Type B pancreatic cell (in vitro differentiated cells): ENCODE measurements around the gene SLC9A9. TPM values are rescaled to one million over a fixed set of nuclear protein-coding genes. Genes with fewer than 3 reads are reported as not detected.

Experiments
- DNase-seq: peaks from one replicate; pipeline ENCODE4 v3.0.0; 2021; ENCODE audit warnings: mixed read lengths; ENCODE audit not compliant: unreplicated experiment; ENCODE audit errors: extremely low spot score
- H3K27ac Mint-ChIP-seq: 2 replicates; pipeline ENCODE4 v1.8.0; 2021; ENCODE audit warnings: mild to moderate bottlenecking, mixed read lengths
- H3K27me3 Mint-ChIP-seq: 2 replicates; pipeline ENCODE4 v1.8.0; 2021; ENCODE audit warnings: mixed read lengths
- H3K36me3 Mint-ChIP-seq: 2 replicates; pipeline ENCODE4 v1.8.0; 2021; ENCODE audit warnings: mixed read lengths
- H3K4me1 Mint-ChIP-seq: one replicate; pipeline ENCODE4 v1.8.0; 2021; ENCODE audit warnings: mixed read lengths; ENCODE audit not compliant: unreplicated experiment
- H3K4me3 Mint-ChIP-seq: 2 replicates; pipeline ENCODE4 v1.8.0; 2021; ENCODE audit warnings: mild to moderate bottlenecking, mixed read lengths
- H3K9me3 Mint-ChIP-seq: 2 replicates; pipeline ENCODE4 v1.8.0; 2021; ENCODE audit warnings: mixed read lengths
- total RNA-seq: library from RNA; stranded (reverse); gene quantifications from 2 replicates; pipeline ENCODE4 v1.2.1, GENCODE V29; 2021; ENCODE audit warnings: low replicate concordance
- TF ChIP-seq, protein P1 (sequence below): fragments of 200-600 bp; sonication (generic); conservative IDR thresholded peaks from 2 replicates; pipeline ENCODE4 v1.5.0; 2021; ENCODE audit warnings: antibody characterized with exemption, mild to moderate bottlenecking

Gene SLC9A9
- total RNA-seq, 1 donor from 2014 or later: 2.7 TPM

GRCh38 chr3:143218166-143218835, 630.0 kb downstream of the SLC9A9 start:
- H3K27me3 Mint-ChIP-seq: no peaks in the 10 kb centered on the region
- TF ChIP-seq, protein P1, sequence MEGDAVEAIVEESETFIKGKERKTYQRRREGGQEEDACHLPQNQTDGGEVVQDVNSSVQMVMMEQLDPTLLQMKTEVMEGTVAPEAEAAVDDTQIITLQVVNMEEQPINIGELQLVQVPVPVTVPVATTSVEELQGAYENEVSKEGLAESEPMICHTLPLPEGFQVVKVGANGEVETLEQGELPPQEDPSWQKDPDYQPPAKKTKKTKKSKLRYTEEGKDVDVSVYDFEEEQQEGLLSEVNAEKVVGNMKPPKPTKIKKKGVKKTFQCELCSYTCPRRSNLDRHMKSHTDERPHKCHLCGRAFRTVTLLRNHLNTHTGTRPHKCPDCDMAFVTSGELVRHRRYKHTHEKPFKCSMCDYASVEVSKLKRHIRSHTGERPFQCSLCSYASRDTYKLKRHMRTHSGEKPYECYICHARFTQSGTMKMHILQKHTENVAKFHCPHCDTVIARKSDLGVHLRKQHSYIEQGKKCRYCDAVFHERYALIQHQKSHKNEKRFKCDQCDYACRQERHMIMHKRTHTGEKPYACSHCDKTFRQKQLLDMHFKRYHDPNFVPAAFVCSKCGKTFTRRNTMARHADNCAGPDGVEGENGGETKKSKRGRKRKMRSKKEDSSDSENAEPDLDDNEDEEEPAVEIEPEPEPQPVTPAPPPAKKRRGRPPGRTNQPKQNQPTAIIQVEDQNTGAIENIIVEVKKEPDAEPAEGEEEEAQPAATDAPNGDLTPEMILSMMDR: no peak

DNA sequence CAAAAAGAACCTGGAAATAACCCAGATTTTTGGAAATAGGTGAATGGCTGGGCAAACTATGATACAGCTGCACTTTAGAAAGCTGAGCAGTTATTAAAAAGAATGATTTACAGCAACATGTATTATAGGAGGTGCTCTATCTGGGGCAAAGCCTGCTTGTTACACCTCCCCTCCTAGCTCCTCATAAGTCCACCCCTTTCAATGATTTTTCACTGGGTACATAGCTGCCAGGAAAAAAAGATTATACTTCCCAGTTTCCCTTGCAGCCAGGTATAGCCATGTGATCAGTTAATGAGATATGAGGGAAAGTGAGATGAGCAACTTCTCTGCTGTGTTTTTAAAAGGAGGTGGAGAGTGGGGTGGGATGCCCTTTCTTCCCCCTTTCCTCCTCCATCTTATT, 631.0 kb downstream of the SLC9A9 start:
- no peaks in the 10 kb centered on the region for H3K27me3 Mint-ChIP-seq
- H3K36me3 Mint-ChIP-seq: no peaks in the 10 kb centered on the region
- H3K27ac Mint-ChIP-seq: no peak overlapping the region
- H3K4me1 Mint-ChIP-seq: peaks cover 5% of the 10 kb centered on the region
- no peak overlapping the region for H3K4me3 Mint-ChIP-seq
- no peak for DNase-seq
- no peaks in the 10 kb centered on the region for H3K9me3 Mint-ChIP-seq
- TF ChIP-seq, protein P1: no peak

More at GRCh38 chr3:143218166-143218835, 630.0 kb downstream of the SLC9A9 start:
- Mint-ChIP-seq H3K36me3 (no peaks in the 10 kb centered on the region), H3K4me1 (peaks cover 5% of the 10 kb centered on the region), H3K4me3 (no peak overlapping the region), H3K9me3 (no peaks in the 10 kb centered on the region), H3K27ac (no peak overlapping the region)
- no peak for DNase-seq

- TF ChIP-seq, protein P1: no peak
- Mint-ChIP-seq H3K4me3 (no peak overlapping the region), H3K9me3 (no peaks in the 10 kb centered on the region), H3K27ac (peak overlapping the region; percentile 2), H3K4me1 (peaks cover 5% of the 10 kb centered on the region), H3K36me3 (no peaks in the 10 kb centered on the region), H3K27me3 (no peaks in the 10 kb centered on the region)
- no peak for DNase-seq
These were observed 631.5 kb downstream of the SLC9A9 start for GRCh38 chr3:143216709-143217182.

Other genes with a start within 250 kb of the SLC9A9 start
- gene DIPK2A, start 123.4 kb upstream of the SLC9A9 start, total RNA-seq: 30.3 and 32.1 TPM in 2 replicates